Activated CD4-positive, alpha-beta T cell treated with anti-CD3 and anti-CD28 coated beads for 1 hour (primary cell): Measurements from ENCODE around the gene MRGPRG.
"Not testable (repeated sequence)": the region's sequence is repeated elsewhere in the genome, so short reads cannot be mapped to it uniquely, and the experiment has no call there.

Experiments used
- DNase-seq: peaks from one replicate; pipeline ENCODE4 v3.0.0-alpha.2; 2020

Gene MRGPRG

GRCh38 chr11:3170756-3171650 is 47.6 kb downstream of the MRGPRG start:
- DNase-seq = no peak

- DNase-seq = no peak
Observed at GRCh38 chr11:3170044-3170755, 48.4 kb downstream of the MRGPRG start.

DNA sequence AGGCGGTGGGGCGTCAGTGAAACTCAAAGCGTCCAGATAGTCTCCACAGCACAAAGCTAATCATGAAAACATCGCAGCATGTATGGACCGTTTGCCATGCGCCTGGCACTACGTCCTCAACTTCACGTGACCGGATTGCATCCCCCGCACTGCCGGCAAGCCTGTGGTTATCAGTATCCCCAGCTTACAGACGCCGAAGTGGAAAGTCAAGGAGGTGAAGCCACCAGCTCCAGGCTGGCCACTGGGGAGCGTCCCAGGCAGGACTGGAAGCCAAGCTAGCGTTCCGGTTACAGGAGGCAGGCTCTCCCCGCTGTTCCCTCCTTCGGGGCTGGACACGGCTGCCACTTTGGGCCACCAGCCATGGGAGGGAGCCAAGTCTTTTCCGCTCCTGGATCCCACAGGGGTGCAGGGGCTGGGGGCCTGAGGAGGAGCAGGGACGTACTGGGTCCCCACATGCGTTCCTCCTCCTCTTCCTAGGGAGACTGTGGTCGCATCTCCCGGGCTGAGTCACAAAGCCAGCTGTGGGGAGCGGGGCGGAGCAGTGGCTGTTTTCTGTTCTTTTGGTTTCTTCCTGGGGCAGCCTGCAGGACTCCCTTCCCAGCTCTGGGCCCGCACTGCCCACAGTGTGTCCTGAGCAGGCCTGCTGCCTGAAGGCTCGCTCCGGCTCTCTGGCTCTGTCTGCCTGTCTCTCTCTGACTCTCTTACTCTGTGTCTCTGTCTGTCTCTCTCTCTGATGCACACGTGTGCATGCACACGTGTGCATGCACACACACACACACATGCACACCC is 49.2 kb downstream of the MRGPRG start:
- no peak for DNase-seq

DNA sequence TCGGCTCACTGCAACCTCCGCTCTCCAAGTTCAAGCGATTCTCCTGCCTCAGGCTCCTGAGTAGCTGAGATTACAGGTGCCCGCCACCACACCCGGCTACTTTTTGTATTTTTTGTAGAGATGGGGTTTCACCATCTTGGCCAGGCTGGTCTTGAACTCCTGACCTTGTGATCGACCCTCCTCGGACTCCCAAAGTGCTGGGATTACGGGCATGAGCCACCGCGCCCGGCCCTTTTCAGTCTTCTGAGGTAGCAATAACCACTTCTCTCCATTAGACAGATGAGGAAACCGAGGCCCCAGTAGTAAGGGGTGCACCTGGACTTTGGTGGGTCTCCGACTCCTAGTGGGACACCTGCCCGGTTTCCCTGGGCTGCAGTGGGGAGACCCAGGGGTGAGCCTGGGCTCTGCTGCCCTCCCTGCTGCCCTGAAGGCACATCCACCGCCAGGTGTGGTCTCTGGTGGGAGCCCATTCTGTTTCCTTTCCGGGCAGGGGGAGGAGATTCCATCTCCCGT is 49.8 kb downstream of the MRGPRG start:
- DNase-seq = not testable (repeated sequence)
